BLaER1 (cell line): Measurements from ENCODE around the gene SLC25A21.
"Not testable (repeated sequence)": the region's sequence is repeated elsewhere in the genome, so short reads cannot be mapped to it uniquely, and the experiment has no call there.

Source experiments
- H3K27ac ChIP-seq: shearing (Covaris generic); formaldehyde crosslinking; 2 replicates; pipeline ENCODE4 v1.8.1; 2022
- H3K27me3 ChIP-seq: shearing (Covaris generic); formaldehyde crosslinking; 2 replicates; pipeline ENCODE4 v1.8.1; 2022
- H3K36me3 ChIP-seq: shearing (Covaris generic); formaldehyde crosslinking; 2 replicates; pipeline ENCODE4 v1.8.1; 2022
- H3K4me1 ChIP-seq: shearing (Covaris generic); formaldehyde crosslinking; 2 replicates; pipeline ENCODE4 v1.8.1; 2022
- H3K4me2 ChIP-seq: shearing (Covaris generic); formaldehyde crosslinking; 2 replicates; pipeline ENCODE4 v1.8.1; 2022
- H3K4me3 ChIP-seq: shearing (Covaris generic); formaldehyde crosslinking; 2 replicates; pipeline ENCODE4 v1.8.1; 2022
- H3K9ac ChIP-seq: shearing (Covaris generic); formaldehyde crosslinking; 2 replicates; pipeline ENCODE4 v1.8.1; 2022
- H3K9me3 ChIP-seq: shearing (Covaris generic); formaldehyde crosslinking; 2 replicates; pipeline ENCODE4 v1.8.1; 2022
- H4K20me1 ChIP-seq: shearing (Covaris generic); formaldehyde crosslinking; 2 replicates; pipeline ENCODE4 v1.8.1; 2022
- Cebpa-rat ChIP-seq: shearing (Covaris generic); IDR thresholded peaks from 2 replicates; pipeline ENCODE4 v1.8.1; 2022

Gene SLC25A21

DNA sequence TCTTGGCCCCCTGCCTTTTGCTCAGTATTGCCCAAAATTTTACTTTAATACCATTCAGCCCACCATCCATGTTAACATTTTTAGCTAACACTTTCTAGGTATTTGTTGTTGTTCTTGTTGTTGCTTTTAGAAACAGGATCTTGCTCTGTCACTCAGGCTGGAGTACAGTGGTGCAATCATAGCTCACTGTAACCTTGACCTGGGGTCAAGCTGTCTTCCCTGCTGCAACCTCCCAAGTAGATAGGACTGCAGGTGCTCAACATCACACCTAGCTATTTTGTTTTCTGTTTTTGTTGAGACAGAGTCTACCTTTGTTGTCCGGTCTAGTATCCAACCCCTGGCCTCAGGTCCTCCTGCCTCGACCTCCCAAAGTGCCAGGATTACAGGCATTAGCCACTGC is 29.3 kb upstream of the SLC25A21 start:
- Histone ChIP-seq H3K4me1 (no peaks in the 10 kb centered on the region), H3K9me3 (peaks cover 27% of the 10 kb centered on the region), H3K36me3 (no peaks in the 10 kb centered on the region), H3K27ac (no peak overlapping the region), H3K4me2 (no peak overlapping the region), H3K27me3 (no peaks in the 10 kb centered on the region), H3K9ac (no peak overlapping the region), H3K4me3 (no peak overlapping the region), H4K20me1 (no peaks in the 10 kb centered on the region)
- TF ChIP-seq Cebpa-rat = no peak

GRCh38 chr14:37198907-37199306 is 26.5 kb upstream of the SLC25A21 start:
- Histone ChIP-seq H3K4me2 (no peak overlapping the region), H3K4me1 (no peaks in the 10 kb centered on the region), H3K9ac (no peak overlapping the region), H3K36me3 (no peaks in the 10 kb centered on the region), H3K9me3 (0 out of 2 replicates have a peak, but pooled peaks cover 10% of the 10 kb centered on the region), H4K20me1 (no peaks in the 10 kb centered on the region), H3K27me3 (no peaks in the 10 kb centered on the region), H3K27ac (no peak overlapping the region), H3K4me3 (no peak overlapping the region)
- no peak for TF ChIP-seq Cebpa-rat

DNA sequence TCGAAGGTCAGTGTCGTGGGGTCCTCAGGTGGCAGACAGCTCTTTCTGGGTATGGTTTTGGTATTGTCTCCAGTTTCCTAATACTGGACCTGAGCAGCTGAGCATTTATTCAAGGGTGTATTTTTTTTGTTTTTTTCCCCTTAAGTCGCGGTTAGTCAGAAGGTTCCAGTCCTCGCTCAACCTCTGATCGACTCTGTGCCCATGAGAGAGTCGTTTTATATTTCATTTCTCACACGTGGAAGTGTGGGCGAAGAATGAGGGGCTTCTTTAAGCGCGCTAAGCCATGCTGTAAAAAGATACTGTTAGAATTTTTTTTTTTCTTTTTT is 25.8 kb upstream of the SLC25A21 start:
- no peaks in the 10 kb centered on the region for H4K20me1 ChIP-seq
- no peak overlapping the region for H3K4me3 ChIP-seq
- H3K27me3 ChIP-seq = no peaks in the 10 kb centered on the region
- TF ChIP-seq Cebpa-rat = no peak
- 0 out of 2 replicates have a peak, but pooled peaks cover 10% of the 10 kb centered on the region for H3K9me3 ChIP-seq
- no peaks in the 10 kb centered on the region for H3K36me3 ChIP-seq
- no peak overlapping the region for H3K27ac ChIP-seq
- H3K4me2 ChIP-seq = no peak overlapping the region
- no peak overlapping the region for H3K9ac ChIP-seq
- no peaks in the 10 kb centered on the region for H3K4me1 ChIP-seq

GRCh38 chr14:37197421-37198272 is 25.2 kb upstream of the SLC25A21 start, which contains the start of gene MIPOL1:
MIPOL1 (plus strand) TSS chr14:37197937; CDS start chr14:37247889, 49,952 bp downstream.
- no peak within 1 kb of the TSS for H3K27ac ChIP-seq
- TF ChIP-seq Cebpa-rat = no peak
- no peak within 1 kb of the TSS for H3K4me2 ChIP-seq

GRCh38 chr14:37196604-37197420 is 24.4 kb upstream of the SLC25A21 start:
- Histone ChIP-seq H3K27ac (no peak overlapping the region), H3K27me3 (no peaks in the 10 kb centered on the region), H3K4me1 (no peaks in the 10 kb centered on the region), H3K9ac (no peak overlapping the region), H3K9me3 (0 out of 2 replicates have a peak, but pooled peaks cover 10% of the 10 kb centered on the region), H3K4me2 (no peak overlapping the region), H3K36me3 (no peaks in the 10 kb centered on the region), H4K20me1 (no peaks in the 10 kb centered on the region), H3K4me3 (no peak overlapping the region)
- no peak for TF ChIP-seq Cebpa-rat

More at GRCh38 chr14:37197421-37198272, 25.2 kb upstream of the SLC25A21 start, which contains the start of gene MIPOL1:
- 0 out of 2 replicates have a peak, but pooled peaks cover 10% of the 10 kb centered on the region for H3K9me3 ChIP-seq
- H3K9ac ChIP-seq = no peak within 1 kb of the TSS
- H3K4me1 ChIP-seq = no peaks in the 10 kb centered on the region
- H4K20me1 ChIP-seq = no peaks in the 10 kb centered on the region
- H3K27me3 ChIP-seq = no peaks in the 10 kb centered on the region
- H3K36me3 ChIP-seq = no peaks in the 10 kb centered on the region
- H3K4me3 ChIP-seq = no peak within 1 kb of the TSS

GRCh38 chr14:37195327-37195726 is 22.9 kb upstream of the SLC25A21 start:
- TF ChIP-seq Cebpa-rat = no peak
- no peak overlapping the region for H3K9ac ChIP-seq
- no peak overlapping the region for H3K27ac ChIP-seq
- H3K27me3 ChIP-seq = no peaks in the 10 kb centered on the region
- 0 out of 2 replicates have a peak, but pooled peaks cover 10% of the 10 kb centered on the region for H3K9me3 ChIP-seq
- no peaks in the 10 kb centered on the region for H3K4me1 ChIP-seq
- H3K36me3 ChIP-seq = no peaks in the 10 kb centered on the region
- no peaks in the 10 kb centered on the region for H4K20me1 ChIP-seq
- H3K4me3 ChIP-seq = no peak overlapping the region
- no peak overlapping the region for H3K4me2 ChIP-seq

DNA sequence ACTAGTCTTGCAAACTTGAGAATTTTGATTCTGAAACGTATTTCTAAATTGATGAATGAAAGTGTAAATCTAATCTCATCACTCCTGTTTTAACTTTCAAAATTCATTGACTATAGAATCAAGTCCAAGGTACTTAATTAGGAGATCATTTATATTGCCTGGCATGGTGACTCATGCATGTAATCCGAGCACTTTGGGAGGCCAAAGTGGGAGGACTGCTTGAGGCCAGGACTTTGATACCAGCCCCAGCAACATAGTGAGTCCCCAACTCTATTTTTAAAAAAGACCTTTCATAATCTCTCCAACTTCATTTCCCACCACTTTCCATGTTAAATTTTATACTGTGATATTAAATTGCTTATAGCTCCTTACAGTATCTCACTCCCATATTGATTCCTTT is 22.3 kb upstream of the SLC25A21 start:
- H3K27ac ChIP-seq = no peak overlapping the region
- H3K4me2 ChIP-seq = no peak overlapping the region
- no peaks in the 10 kb centered on the region for H3K4me1 ChIP-seq

DNA sequence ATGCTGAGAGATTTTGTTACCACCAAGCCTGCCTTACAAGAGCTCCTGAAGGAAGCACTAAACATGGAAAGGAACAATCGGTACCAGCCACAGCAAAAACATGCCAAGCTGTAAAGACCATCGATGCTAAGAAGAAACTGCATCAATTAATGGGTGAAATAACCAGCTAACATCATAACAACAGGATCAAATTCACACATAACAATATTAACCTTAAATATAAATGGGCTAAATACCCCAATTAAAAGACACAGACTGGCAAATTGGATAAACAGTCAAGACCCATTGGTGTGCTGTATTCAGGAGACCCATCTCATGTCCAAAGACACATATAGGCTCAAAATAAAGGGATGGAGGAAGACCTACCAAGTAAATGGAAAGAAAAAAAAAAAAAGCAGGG is 17.3 kb upstream of the SLC25A21 start:
- not testable (repeated sequence) for H3K9ac ChIP-seq, H3K4me1 ChIP-seq, H3K4me2 ChIP-seq, H3K36me3 ChIP-seq, H3K4me3 ChIP-seq, H3K9me3 ChIP-seq, H3K27me3 ChIP-seq, H4K20me1 ChIP-seq, H3K27ac ChIP-seq

More for the DNA sequence above, 22.3 kb upstream of the SLC25A21 start:
- H3K4me3 ChIP-seq = no peak overlapping the region
- H3K9ac ChIP-seq = no peak overlapping the region
- H4K20me1 ChIP-seq = no peaks in the 10 kb centered on the region
- 0 out of 2 replicates have a peak, but pooled peaks cover 10% of the 10 kb centered on the region for H3K9me3 ChIP-seq
- no peaks in the 10 kb centered on the region for H3K27me3 ChIP-seq
- no peak for TF ChIP-seq Cebpa-rat
- H3K36me3 ChIP-seq = no peaks in the 10 kb centered on the region

DNA sequence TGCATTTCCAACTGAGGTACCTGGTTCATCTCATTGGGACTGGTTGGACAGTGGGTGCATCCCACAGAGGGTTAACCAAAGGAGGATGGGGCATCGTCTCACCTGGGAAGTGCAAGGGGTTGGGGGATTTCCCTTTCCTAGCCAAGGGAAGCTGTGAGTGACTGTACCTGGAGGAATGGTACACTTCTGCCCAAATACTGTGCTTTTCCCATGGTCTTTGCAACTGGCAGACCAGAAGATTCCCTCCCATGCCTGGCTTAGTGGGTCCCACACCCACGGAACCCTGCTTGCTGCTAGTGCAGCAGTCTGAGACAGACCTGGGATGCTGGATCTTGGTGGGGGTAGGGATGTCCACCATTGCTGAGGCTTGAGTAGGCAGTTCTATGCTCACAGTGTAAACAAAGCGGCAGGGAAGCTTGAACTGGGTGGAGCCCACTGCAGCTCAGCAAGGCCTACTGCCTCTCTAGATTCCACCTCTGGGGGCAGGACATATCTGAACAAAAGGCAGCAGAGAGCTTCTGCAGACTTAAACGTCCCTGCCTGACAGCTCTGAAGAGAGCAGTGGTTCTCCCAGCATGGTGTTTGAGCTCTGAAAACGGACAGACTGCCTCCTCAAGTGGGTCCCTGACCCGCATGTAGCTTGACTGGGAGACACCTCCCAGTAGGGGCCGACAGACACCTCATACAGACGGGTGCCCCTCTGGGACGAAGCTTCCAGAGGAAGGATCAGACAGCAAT is 15.6 kb upstream of the SLC25A21 start:
- H3K4me1 ChIP-seq, H3K4me3 ChIP-seq, H3K9me3 ChIP-seq, H4K20me1 ChIP-seq, H3K9ac ChIP-seq, H3K36me3 ChIP-seq, H3K27me3 ChIP-seq, H3K27ac ChIP-seq, H3K4me2 ChIP-seq: not testable (repeated sequence)
